G401 (cell line): ENCODE results near the gene NPNT. TPM values are rescaled to one million over a fixed set of nuclear protein-coding genes. Genes with fewer than 3 reads are reported as not detected.
"Not testable (repeated sequence)": the region's sequence is repeated elsewhere in the genome, so short reads cannot be mapped to it uniquely, and the experiment has no call there.

ENCODE experiments used
- DNase-seq: peaks from one replicate; pipeline ENCODE4 v3.0.0-alpha.2; 2015; ENCODE audit warnings: low spot score
- in situ Hi-C: cut with HindIII; loops from 2 replicates; pipeline ENCODE4 v1.10.0; 2016; ENCODE audit warnings: low sequenced_read_pairs, mixed read lengths
- total RNA-seq: library from RNA; depleted of rRNA; stranded (reverse); fragments of >200 nt; shearing (Covaris generic); gene quantifications from 2 replicates; pipeline ENCODE4 v1.2.3, GENCODE V29; 2014; rRNA removed

Gene NPNT
- total RNA-seq, result not detected in 2 replicates

- DNase-seq, result no peak
- in situ Hi-C loops, result no loop called here
Measured at GRCh38 chr4:105894660-105895582, at the start of gene NPNT. TSS of gene NPNT (plus strand) at chr4:105895471. CDS start at chr4:105895653, 182 bp downstream.

- in situ Hi-C loops, result no loop called here
Measured at GRCh38 chr4:105845559-105845958, 49.7 kb upstream of the NPNT start.

GRCh38 chr4:105848359-105848758 is 46.9 kb upstream of the NPNT start:
- DNase-seq, in situ Hi-C loops: not testable (repeated sequence)

More at GRCh38 chr4:105845559-105845958, 49.7 kb upstream of the NPNT start:
- peak; percentile 2 for DNase-seq

GRCh38 chr4:105851196-105851595 is 44.1 kb upstream of the NPNT start:
- in situ Hi-C loops, result no loop called here
- DNase-seq, result no peak

- in situ Hi-C loops, DNase-seq: not testable (repeated sequence)
Measured at GRCh38 chr4:105852230-105852629, 43.0 kb upstream of the NPNT start.

GRCh38 chr4:105858466-105859040 is 36.7 kb upstream of the NPNT start:
- in situ Hi-C loops, result no loop called here
- no peak for DNase-seq

- in situ Hi-C loops, result no loop called here
- DNase-seq, result no peak
Measured at GRCh38 chr4:105859233-105859632, 36.0 kb upstream of the NPNT start.

GRCh38 chr4:105870963-105871362 is 24.3 kb upstream of the NPNT start:
- DNase-seq, result no peak
- in situ Hi-C loops, result no loop called here

GRCh38 chr4:105871997-105872396 is 23.3 kb upstream of the NPNT start:
- in situ Hi-C loops, result no loop called here
- no peak for DNase-seq

GRCh38 chr4:105875233-105875632 is 20.0 kb upstream of the NPNT start:
- DNase-seq, result no peak

GRCh38 chr4:105878668-105879067 is 16.6 kb upstream of the NPNT start:
- in situ Hi-C loops, result no loop called here
- DNase-seq, result no peak

More at GRCh38 chr4:105875233-105875632, 20.0 kb upstream of the NPNT start:
- in situ Hi-C loops, result no loop called here

- in situ Hi-C loops, result no loop called here
- no peak for DNase-seq
Measured at GRCh38 chr4:105887508-105887907, 7.8 kb upstream of the NPNT start.

- no peak for DNase-seq
- in situ Hi-C loops, result no loop called here
Measured at GRCh38 chr4:105895583-105896460, 551 bp downstream of the NPNT start.

GRCh38 chr4:105896461-105896942 is 1.2 kb downstream of the NPNT start:
- DNase-seq, result no peak
- in situ Hi-C loops, result no loop called here

GRCh38 chr4:105896984-105897775 is 1.9 kb downstream of the NPNT start:
- in situ Hi-C loops, result no loop called here
- no peak for DNase-seq

- in situ Hi-C loops, result no loop called here
Measured at GRCh38 chr4:105900541-105900940, 5.3 kb downstream of the NPNT start.

GRCh38 chr4:105902550-105903262 is 7.4 kb downstream of the NPNT start:
- DNase-seq, result no peak
- in situ Hi-C loops, result no loop called here

More at GRCh38 chr4:105900541-105900940, 5.3 kb downstream of the NPNT start:
- DNase-seq, result no peak

- in situ Hi-C loops, result no loop called here
- no peak for DNase-seq
Measured at GRCh38 chr4:105909787-105910281, 14.6 kb downstream of the NPNT start.
